Neuron (in vitro differentiated cells): ENCODE results near the gene AXDND1.

Experiments
- H2AFZ ChIP-seq: one replicate; pipeline ENCODE4 v1.6.1; 2013; ENCODE audit warnings: low read depth, mild to moderate bottlenecking, inconsistent platforms, low read length, moderate library complexity
- H3K27me3 ChIP-seq: one replicate; pipeline ENCODE4 v1.6.1; 2013; ENCODE audit warnings: low read length; ENCODE audit not compliant: insufficient read depth
- H3K36me3 ChIP-seq: one replicate; pipeline ENCODE4 v1.6.1; 2013; ENCODE audit warnings: low read length; ENCODE audit not compliant: insufficient read depth
- H3K4me1 ChIP-seq: one replicate; pipeline ENCODE4 v1.6.1; 2013; ENCODE audit warnings: low read length; ENCODE audit not compliant: insufficient read depth
- H3K4me3 ChIP-seq: 2 replicates; pipeline ENCODE4 v1.5.1; 2013; ENCODE audit warnings: mild to moderate bottlenecking, low read length, moderate library complexity
- H3K9me3 ChIP-seq: one replicate; pipeline ENCODE4 v1.6.1; 2013; ENCODE audit warnings: low read length

Gene AXDND1

DNA sequence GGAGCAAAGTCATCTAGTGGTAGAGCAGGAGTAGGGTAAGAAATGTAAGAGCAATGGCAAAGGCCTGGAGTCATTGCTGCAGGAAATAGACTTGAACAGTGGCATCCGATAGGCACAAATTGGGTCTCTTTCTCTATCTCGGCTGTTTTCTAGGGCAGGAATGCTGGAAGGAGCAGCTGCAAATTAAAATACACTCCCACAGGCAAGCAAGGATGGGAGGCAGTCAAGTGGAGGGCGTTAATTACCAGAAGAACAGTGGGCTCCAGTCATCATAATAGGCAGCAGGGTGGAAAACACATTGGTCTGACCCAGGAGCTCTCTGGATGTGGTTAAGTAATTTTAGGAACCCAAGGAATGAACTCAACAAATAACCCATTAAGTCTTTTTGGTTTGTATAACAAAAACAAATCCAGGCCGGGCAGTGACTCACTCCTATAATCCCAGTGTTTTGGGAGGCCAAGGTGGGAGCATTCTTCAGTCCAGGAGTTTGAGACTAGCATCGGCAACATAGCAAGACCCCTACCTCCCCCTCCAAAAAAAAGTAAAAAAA lies 218.1 kb downstream of the AXDND1 start:
- Histone ChIP-seq H3K9me3 (no peaks in the 10 kb centered on the region), H3K4me3 (no peak overlapping the region), H3K4me1 (no peaks in the 10 kb centered on the region), H2AFZ (no peak overlapping the region), H3K36me3 (no peaks in the 10 kb centered on the region), H3K27me3 (peaks cover 49% of the 10 kb centered on the region)

- peak overlapping the region; percentile 21 for H3K4me3 ChIP-seq
- no peaks in the 10 kb centered on the region for H3K36me3 ChIP-seq
- no peaks in the 10 kb centered on the region for H3K9me3 ChIP-seq
- H3K4me1 ChIP-seq, result no peaks in the 10 kb centered on the region
- H3K27me3 ChIP-seq, result peaks cover 41% of the 10 kb centered on the region
- peak overlapping the region; percentile 69 for H2AFZ ChIP-seq
These were observed 220.5 kb downstream of the AXDND1 start for GRCh38 chr1:179586107-179586823.

DNA sequence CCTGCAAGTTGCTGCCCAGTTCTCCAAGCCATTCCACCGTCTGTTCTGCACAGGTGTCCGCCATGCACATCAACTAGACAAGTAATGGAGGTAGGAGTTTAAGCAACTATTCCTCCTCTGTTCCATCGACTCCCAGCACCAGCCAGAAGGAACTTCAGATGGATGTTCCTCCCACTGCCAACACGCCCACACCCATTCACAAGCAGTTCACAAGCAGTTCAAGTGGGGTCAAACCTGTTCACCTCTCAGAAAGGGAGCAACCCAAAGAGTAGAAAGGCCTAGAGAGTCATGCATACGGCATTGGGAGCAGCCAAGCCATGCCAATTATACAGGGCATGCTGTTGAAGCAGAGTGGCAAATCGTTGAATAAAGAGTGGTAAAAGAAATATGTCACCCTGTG lies 221.6 kb downstream of the AXDND1 start:
- Histone ChIP-seq H3K36me3 (no peaks in the 10 kb centered on the region), H3K4me1 (no peaks in the 10 kb centered on the region), H2AFZ (no peak overlapping the region), H3K9me3 (no peaks in the 10 kb centered on the region), H3K27me3 (peaks cover 36% of the 10 kb centered on the region), H3K4me3 (no peak overlapping the region)

DNA sequence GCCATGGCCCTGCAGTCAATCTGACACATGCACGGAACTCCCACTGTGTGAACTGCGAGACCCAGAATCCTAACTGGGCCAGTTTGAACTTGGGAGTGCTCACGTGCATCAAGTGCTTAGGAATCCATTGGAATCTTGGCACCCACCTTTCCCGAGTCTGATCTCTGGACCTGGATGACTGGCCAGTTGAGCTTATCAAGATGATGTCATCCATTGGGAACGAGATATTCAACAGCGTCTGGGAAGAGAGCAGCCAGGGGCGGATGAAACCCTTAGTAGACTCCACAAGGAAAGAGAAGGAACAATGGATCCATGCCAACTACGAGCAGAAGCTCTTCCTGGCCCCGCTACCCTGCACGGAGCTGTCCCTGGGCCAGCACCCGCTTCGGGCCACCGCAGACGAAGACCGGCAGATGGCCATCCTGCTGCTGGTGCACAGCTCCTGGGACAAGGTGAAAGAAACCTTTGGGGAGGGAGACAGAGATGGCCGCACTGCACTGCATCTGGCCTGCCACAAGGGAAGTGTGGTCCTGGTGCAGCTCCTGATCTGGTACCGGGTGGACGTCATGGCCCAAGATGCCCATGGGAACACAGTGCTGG lies 222.8 kb downstream of the AXDND1 start:
- Histone ChIP-seq H2AFZ (no peak overlapping the region), H3K4me1 (no peaks in the 10 kb centered on the region), H3K27me3 (peaks cover 31% of the 10 kb centered on the region), H3K4me3 (no peak overlapping the region), H3K36me3 (no peaks in the 10 kb centered on the region), H3K9me3 (no peaks in the 10 kb centered on the region)

DNA sequence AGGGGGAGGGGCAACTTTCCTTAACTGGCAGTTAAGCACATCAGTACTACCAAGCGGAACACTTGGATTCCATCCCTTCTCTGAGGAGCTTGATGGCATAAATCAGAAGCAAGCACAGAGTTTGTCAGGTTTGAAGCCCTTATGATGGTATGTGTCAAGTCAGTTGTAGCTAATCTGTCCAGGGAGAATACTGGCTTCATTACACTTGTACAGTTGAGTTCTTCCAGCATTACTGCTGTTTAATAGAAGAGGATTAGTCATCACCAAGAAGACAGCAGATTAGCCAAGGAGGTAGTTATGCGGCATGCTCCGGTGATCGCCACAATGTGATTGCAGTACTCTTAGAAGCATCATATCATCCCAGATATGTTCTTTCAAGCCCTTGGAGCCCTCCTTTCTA lies 223.7 kb downstream of the AXDND1 start:
- Histone ChIP-seq H3K27me3 (peaks cover 26% of the 10 kb centered on the region), H2AFZ (no peak overlapping the region), H3K4me3 (no peak overlapping the region), H3K4me1 (no peaks in the 10 kb centered on the region), H3K36me3 (no peaks in the 10 kb centered on the region), H3K9me3 (no peaks in the 10 kb centered on the region)

- no peaks in the 10 kb centered on the region for H3K9me3 ChIP-seq
- no peaks in the 10 kb centered on the region for H3K36me3 ChIP-seq
- no peak overlapping the region for H2AFZ ChIP-seq
- no peak overlapping the region for H3K4me3 ChIP-seq
- peaks cover 14% of the 10 kb centered on the region for H3K27me3 ChIP-seq
- no peaks in the 10 kb centered on the region for H3K4me1 ChIP-seq
These were observed 224.9 kb downstream of the AXDND1 start for GRCh38 chr1:179590671-179591070.

DNA sequence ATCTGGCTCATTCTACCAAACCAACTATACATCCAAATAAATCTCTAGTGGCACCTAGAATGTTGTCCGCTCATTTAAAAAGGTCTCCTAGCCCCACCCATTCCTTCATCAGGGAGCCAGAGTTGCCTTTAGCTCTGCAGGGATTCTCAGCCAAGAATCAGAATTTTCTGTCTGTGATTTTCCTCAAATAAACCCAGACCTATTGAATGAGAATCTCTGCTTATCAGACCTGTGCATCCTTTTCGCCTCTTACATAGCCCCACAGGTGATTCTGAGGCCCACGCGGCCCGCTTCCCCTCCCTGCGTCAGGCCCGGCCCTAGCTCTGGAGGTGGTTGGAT lies 225.5 kb downstream of the AXDND1 start:
- H3K9me3 ChIP-seq, result no peaks in the 10 kb centered on the region
- H3K36me3 ChIP-seq, result no peaks in the 10 kb centered on the region
- H3K4me3 ChIP-seq, result no peak overlapping the region
- H2AFZ ChIP-seq, result no peak overlapping the region
- peaks cover 11% of the 10 kb centered on the region for H3K27me3 ChIP-seq
- H3K4me1 ChIP-seq, result no peaks in the 10 kb centered on the region

GRCh38 chr1:179591592-179592580 lies 226.1 kb downstream of the AXDND1 start, which contains the start of gene TDRD5:
TSS of gene TDRD5 (plus strand) at chr1:179591832. CDS start at chr1:179592616, 784 bp downstream.
- H3K4me3 ChIP-seq, result no peak within 1 kb of the TSS
- peaks cover 7% of the 10 kb centered on the region for H3K27me3 ChIP-seq

GRCh38 chr1:179598631-179599030 lies 232.9 kb downstream of the AXDND1 start:
- H3K4me3 ChIP-seq, result no peak overlapping the region
- no peaks in the 10 kb centered on the region for H3K27me3 ChIP-seq
- no peak overlapping the region for H2AFZ ChIP-seq
- no peaks in the 10 kb centered on the region for H3K9me3 ChIP-seq
- no peaks in the 10 kb centered on the region for H3K36me3 ChIP-seq
- no peaks in the 10 kb centered on the region for H3K4me1 ChIP-seq

More at GRCh38 chr1:179591592-179592580, 226.1 kb downstream of the AXDND1 start, which contains the start of gene TDRD5:
- H3K36me3 ChIP-seq, result no peaks in the 10 kb centered on the region
- H2AFZ ChIP-seq, result no peak within 1 kb of the TSS
- no peaks in the 10 kb centered on the region for H3K9me3 ChIP-seq
- H3K4me1 ChIP-seq, result no peaks in the 10 kb centered on the region

GRCh38 chr1:179599623-179600249 lies 234.0 kb downstream of the AXDND1 start:
- Histone ChIP-seq H2AFZ (no peak overlapping the region), H3K4me3 (no peak overlapping the region), H3K4me1 (no peaks in the 10 kb centered on the region), H3K36me3 (no peaks in the 10 kb centered on the region), H3K27me3 (no peaks in the 10 kb centered on the region), H3K9me3 (no peaks in the 10 kb centered on the region)

- Histone ChIP-seq H2AFZ (no peak overlapping the region), H3K9me3 (no peaks in the 10 kb centered on the region), H3K36me3 (no peaks in the 10 kb centered on the region), H3K27me3 (no peaks in the 10 kb centered on the region), H3K4me3 (no peak overlapping the region), H3K4me1 (no peaks in the 10 kb centered on the region)
These were observed 235.3 kb downstream of the AXDND1 start for GRCh38 chr1:179601093-179601492.
